Activated naive CD4-positive, alpha-beta T cell treated with anti-CD3 and anti-CD28 coated beads for 36 hours (primary cell): Measurements from ENCODE around the gene TLDC2. TPM values are rescaled to one million over a fixed set of nuclear protein-coding genes. Genes with fewer than 3 reads are reported as not detected.

Source experiments
- CTCF ChIA-PET: fragments of 350-600 bp; sonication (Branson Sonifier 250); formaldehyde crosslinking; loops from one replicate; lab custom pipeline; 2021; ENCODE audit warnings: antibody characterized with exemption; lab: Charles Lee
- DNase-seq: peaks from one replicate; pipeline ENCODE4 v3.0.0-alpha.2; 2020
- H3K27ac Mint-ChIP-seq: one replicate; pipeline ENCODE4 v1.8.0; 2021; ENCODE audit warnings: mild to moderate bottlenecking, mixed read lengths
- H3K27me3 Mint-ChIP-seq: one replicate; pipeline ENCODE4 v1.8.0; 2021; ENCODE audit warnings: low read depth, mixed read lengths
- H3K36me3 Mint-ChIP-seq: one replicate; pipeline ENCODE4 v1.8.0; 2021; ENCODE audit warnings: low read depth, mixed read lengths
- H3K4me1 Mint-ChIP-seq: one replicate; pipeline ENCODE4 v1.8.0; 2021; ENCODE audit warnings: low read depth, mixed read lengths
- H3K4me3 Mint-ChIP-seq: one replicate; pipeline ENCODE4 v1.8.0; 2021; ENCODE audit warnings: mild to moderate bottlenecking, moderate library complexity, mixed read lengths
- H3K9me3 Mint-ChIP-seq: one replicate; pipeline ENCODE4 v1.8.0; 2021; ENCODE audit warnings: mixed read lengths
- intact Hi-C: fragments of 100-400 bp; cut with micrococcal nuclease; formaldehyde crosslinking; loops from one replicate; pipeline ENCODE4 v1.15.1; 2023
- total RNA-seq, 2 experiments: library from RNA; stranded (reverse); gene quantifications; one replicate each; pipeline ENCODE4 v1.2.3, GENCODE V29; 2021

Gene TLDC2
- total RNA-seq, 2 experiments from 2014 or later = not detected

GRCh38 chr20:36852187-36852586 lies 23.8 kb upstream of the TLDC2 start:
- H3K4me3 Mint-ChIP-seq = no peak overlapping the region
- DNase-seq = no peak
- H3K9me3 Mint-ChIP-seq = no peaks in the 10 kb centered on the region
- H3K27me3 Mint-ChIP-seq = no peaks in the 10 kb centered on the region
- intact Hi-C loops = no loop called here
- CTCF ChIA-PET = interaction anchor here (0.6 to 0.7 kb wide), 2 partner anchors 194 to 562 kb away, joined by 4 read pairs; no protein-coding TSS in a partner anchor
- no peaks in the 10 kb centered on the region for H3K36me3 Mint-ChIP-seq
- peaks cover 14% of the 10 kb centered on the region for H3K4me1 Mint-ChIP-seq
- H3K27ac Mint-ChIP-seq = no peak overlapping the region

- no peaks in the 10 kb centered on the region for H3K27me3 Mint-ChIP-seq
- peaks cover 16% of the 10 kb centered on the region for H3K4me1 Mint-ChIP-seq
- no peaks in the 10 kb centered on the region for H3K9me3 Mint-ChIP-seq
- DNase-seq = no peak
- no peaks in the 10 kb centered on the region for H3K36me3 Mint-ChIP-seq
- H3K27ac Mint-ChIP-seq = no peak overlapping the region
- H3K4me3 Mint-ChIP-seq = no peak overlapping the region
- intact Hi-C loops = no loop called here
- CTCF ChIA-PET = interaction anchor here (0.5 to 2.2 kb wide), 5 partner anchors 9 to 229 kb away, joined by 3 to 6 read pairs (median 4); partner anchors contain the start of gene DSN1
Observed at GRCh38 chr20:36854348-36855240, 21.3 kb upstream of the TLDC2 start.

- DNase-seq = no peak
- Mint-ChIP-seq H3K36me3 (no peaks in the 10 kb centered on the region), H3K9me3 (no peaks in the 10 kb centered on the region), H3K4me3 (no peak overlapping the region), H3K27ac (no peak overlapping the region), H3K27me3 (no peaks in the 10 kb centered on the region), H3K4me1 (peaks cover 16% of the 10 kb centered on the region)
- intact Hi-C loops = no loop called here
- CTCF ChIA-PET = interaction anchor here (1.0 to 2.2 kb wide), 3 partner anchors 9 to 81 kb away, joined by 4 to 6 read pairs (median 5); partner anchors contain the start of gene DSN1
Observed at GRCh38 chr20:36855241-36855657, 20.7 kb upstream of the TLDC2 start.

GRCh38 chr20:36856195-36856594 lies 19.7 kb upstream of the TLDC2 start:
- no peak for DNase-seq
- Mint-ChIP-seq H3K27me3 (peaks cover under 1% of the 10 kb centered on the region), H3K27ac (no peak overlapping the region), H3K4me1 (peaks cover 16% of the 10 kb centered on the region), H3K36me3 (no peaks in the 10 kb centered on the region), H3K9me3 (no peaks in the 10 kb centered on the region), H3K4me3 (no peak overlapping the region)
- CTCF ChIA-PET = interaction anchor here (1.1 to 2.5 kb wide), 4 partner anchors 15 to 48 kb away, joined by 3 to 6 read pairs (median 6); no protein-coding TSS in a partner anchor
- intact Hi-C loops = loop anchor here (2.0 kb wide), 1 partner anchor 21 kb away; no protein-coding TSS in a partner anchor

- intact Hi-C loops = loop anchor here (2.0 kb wide), 1 partner anchor 22 kb away; no protein-coding TSS in a partner anchor
- Mint-ChIP-seq H3K4me1 (peaks cover 16% of the 10 kb centered on the region), H3K4me3 (no peak overlapping the region), H3K27me3 (peaks cover 7% of the 10 kb centered on the region), H3K36me3 (no peaks in the 10 kb centered on the region), H3K27ac (no peak overlapping the region), H3K9me3 (no peaks in the 10 kb centered on the region)
- CTCF ChIA-PET = interaction anchor here (0.9 to 2.5 kb wide), 5 partner anchors 10 to 49 kb away, joined by 3 to 6 read pairs (median 6); no protein-coding TSS in a partner anchor
- peak; percentile 69 for DNase-seq
Observed at GRCh38 chr20:36856691-36857635, 19.0 kb upstream of the TLDC2 start.

- Mint-ChIP-seq H3K27me3 (peaks cover 9% of the 10 kb centered on the region), H3K36me3 (no peaks in the 10 kb centered on the region), H3K4me3 (no peak overlapping the region), H3K9me3 (no peaks in the 10 kb centered on the region), H3K27ac (no peak overlapping the region), H3K4me1 (peaks cover 16% of the 10 kb centered on the region)
- DNase-seq = no peak
- CTCF ChIA-PET = no interaction called here
- intact Hi-C loops = no loop called here
Observed at GRCh38 chr20:36859282-36859555, 16.7 kb upstream of the TLDC2 start.

GRCh38 chr20:36859700-36860330 lies 16.1 kb upstream of the TLDC2 start:
- CTCF ChIA-PET = interaction anchor here (1.0 kb wide), 1 partner anchor 51 kb away, joined by 3 read pairs; no protein-coding TSS in a partner anchor
- Mint-ChIP-seq H3K27me3 (peaks cover 11% of the 10 kb centered on the region), H3K36me3 (no peaks in the 10 kb centered on the region), H3K4me3 (no peak overlapping the region), H3K4me1 (peaks cover 16% of the 10 kb centered on the region), H3K27ac (no peak overlapping the region), H3K9me3 (no peaks in the 10 kb centered on the region)
- no peak for DNase-seq
- intact Hi-C loops = no loop called here

- CTCF ChIA-PET = interaction anchor here (1.0 kb wide), 1 partner anchor 52 kb away, joined by 3 read pairs; no protein-coding TSS in a partner anchor
- Mint-ChIP-seq H3K36me3 (no peaks in the 10 kb centered on the region), H3K4me1 (peaks cover 16% of the 10 kb centered on the region), H3K9me3 (no peaks in the 10 kb centered on the region), H3K4me3 (no peak overlapping the region), H3K27ac (no peak overlapping the region), H3K27me3 (peaks cover 17% of the 10 kb centered on the region)
- no peak for DNase-seq
- intact Hi-C loops = no loop called here
Observed at GRCh38 chr20:36860339-36860738, 15.6 kb upstream of the TLDC2 start.

GRCh38 chr20:36860811-36861624 lies 14.9 kb upstream of the TLDC2 start:
- Mint-ChIP-seq H3K9me3 (no peaks in the 10 kb centered on the region), H3K36me3 (no peaks in the 10 kb centered on the region), H3K4me3 (peak overlapping the region; percentile 0), H3K27ac (no peak overlapping the region), H3K27me3 (peaks cover 21% of the 10 kb centered on the region), H3K4me1 (peaks cover 13% of the 10 kb centered on the region)
- intact Hi-C loops = no loop called here
- CTCF ChIA-PET = interaction anchor here (0.7 to 2.0 kb wide), 3 partner anchors 26 to 52 kb away, joined by 3 to 5 read pairs (median 3); no protein-coding TSS in a partner anchor
- no peak for DNase-seq

- H3K4me1 Mint-ChIP-seq = peaks cover 8% of the 10 kb centered on the region
- no peaks in the 10 kb centered on the region for H3K9me3 Mint-ChIP-seq
- peak overlapping the region; percentile 0 for H3K4me3 Mint-ChIP-seq
- DNase-seq = no peak
- H3K27me3 Mint-ChIP-seq = peaks cover 21% of the 10 kb centered on the region
- CTCF ChIA-PET = interaction anchor here (0.6 to 2.0 kb wide), 3 partner anchors 26 to 250 kb away, joined by 3 to 5 read pairs (median 4); no protein-coding TSS in a partner anchor
- H3K27ac Mint-ChIP-seq = no peak overlapping the region
- H3K36me3 Mint-ChIP-seq = no peaks in the 10 kb centered on the region
- intact Hi-C loops = no loop called here
Observed at GRCh38 chr20:36861625-36861874, 14.4 kb upstream of the TLDC2 start.
